ENCODE results near the gene RNF7. TPM values are rescaled to one million over a fixed set of nuclear protein-coding genes. Genes with fewer than 3 reads are reported as not detected.

Gene RNF7
- total RNA-seq, 1 experiment from 2014 or later, result 126 TPM

GRCh38 chr3:141735770-141736465 lies 2.2 kb upstream of the RNF7 start:
- Histone ChIP-seq H2BK12ac (ENCODE audit: insufficient read length, low read depth, low read length) (no peak overlapping the region), H3K23me2 (ENCODE audit: insufficient read length, low read depth, low read length, poor library complexity, severe bottlenecking) (peaks cover 6% of the 10 kb centered on the region), H2AFZ (ENCODE audit: low read length) (no peak overlapping the region), H3K4ac (ENCODE audit: low read depth, low read length) (no peak overlapping the region), H3K27me3 (ENCODE audit: insufficient read depth, low read length) (no peaks in the 10 kb centered on the region), H3K27ac (ENCODE audit: insufficient read length, low read depth, low read length) (no peak overlapping the region), H3K56ac (ENCODE audit: insufficient read length, low read depth, low read length) (no peak overlapping the region), H3K79me2 (ENCODE audit: insufficient read depth, low read length) (peaks cover 15% of the 10 kb centered on the region), H4K8ac (replicated peaks; ENCODE audit: insufficient read length, low read depth, low read length) (no peak overlapping the region), H4K91ac (ENCODE audit: insufficient read length, low read depth, low read length) (no peak overlapping the region), H3K14ac (ENCODE audit: insufficient read depth, low read length) (no peak overlapping the region), H3K4me1 (ENCODE audit: insufficient read depth, low read length) (no peaks in the 10 kb centered on the region; the same call in 1 of the 2 replicates), H3T11ph (ENCODE audit: low read length) (no peak overlapping the region), H2AK5ac (ENCODE audit: insufficient read length, low read length) (no peak overlapping the region), H3K23ac (ENCODE audit: insufficient read length, low read depth, low read length) (no peak overlapping the region), H3K9ac (ENCODE audit: extremely low read depth, insufficient read length, low read length) (no peak overlapping the region), H2BK20ac (ENCODE audit: low read depth, low read length, poor library complexity, severe bottlenecking) (no peak overlapping the region), H4K5ac (ENCODE audit: insufficient read length, low read depth, low read length) (no peak overlapping the region), H3K18ac (ENCODE audit: insufficient read length, low read depth, low read length) (no peak overlapping the region), H2BK5ac (ENCODE audit: insufficient read length, low read length) (no peak overlapping the region), H4K20me1 (ENCODE audit: control insufficient read depth, insufficient read depth, insufficient read length) (no peaks in the 10 kb centered on the region), H2BK120ac (ENCODE audit: low read depth, low read length, poor library complexity, severe bottlenecking) (no peak overlapping the region), H3K9me3 (ENCODE audit: control insufficient read depth, low read depth, low read length) (no peaks in the 10 kb centered on the region), H3K79me1 (ENCODE audit: insufficient read depth, low read depth, low read length, poor library complexity, severe bottlenecking) (no peaks in the 10 kb centered on the region), H2BK15ac (ENCODE audit: low read depth, low read length) (no peak overlapping the region), H3K4me2 (ENCODE audit: insufficient read depth, insufficient read length, low read length) (no peak overlapping the region)
- no peak for TF ChIP-seq CTCF (conservative IDR thresholded peaks at IDR 0.05)
- H3K9me3 Mint-ChIP-seq, result no peaks in the 10 kb centered on the region
- H3K4me1 Mint-ChIP-seq, result peaks cover 11 to 18% of the 10 kb centered on the region in 2 experiments
- H3K27ac Mint-ChIP-seq, result no peak overlapping the region
- no CpG with 5 or more reads among the region's 7 CpGs for WGBS (ENCODE audit: extremely low coverage, insufficient read length, low lambda C conversion rate)
- H3K36me3 Mint-ChIP-seq (ENCODE audit: insufficient read depth in 1 of 3, low read depth in 3 of 3), result peaks cover 2% of the 10 kb centered on the region in 3 experiments; a peak in 5 of 7 replicates
- no peaks in the 10 kb centered on the region for H3K27me3 Mint-ChIP-seq (ENCODE audit: low read depth)
- no peak overlapping the region for H3K4me3 Mint-ChIP-seq
- DNase-seq, result no peak
